Trophoblast cell (in vitro differentiated cells and primary cell): ENCODE measurements around the gene LRCOL1.

Experiments used
- DNase-seq, 2 donors: peaks; one replicate each; pipeline ENCODE4 v3.0.0-alpha.2; 2016
- H2AFZ ChIP-seq: 2 replicates; pipeline ENCODE4 v1.6.1; 2013; ENCODE audit warnings: low read length, moderate library complexity, mild to moderate bottlenecking; ENCODE audit not compliant: insufficient read depth, poor library complexity
- H2AK5ac ChIP-seq: 2 replicates; pipeline ENCODE4 v1.6.1; 2013; ENCODE audit warnings: mild to moderate bottlenecking, low read length
- H2BK120ac ChIP-seq: 2 replicates; pipeline ENCODE4 v1.6.1; 2013; ENCODE audit warnings: low read length, mild to moderate bottlenecking, moderate library complexity; ENCODE audit not compliant: insufficient read depth, poor library complexity
- H2BK12ac ChIP-seq: 2 replicates; pipeline ENCODE4 v1.6.1; 2013; ENCODE audit warnings: mild to moderate bottlenecking, low read length, moderate library complexity
- H2BK5ac ChIP-seq: 2 replicates; pipeline ENCODE4 v1.6.1; 2013; ENCODE audit warnings: low read length, low read depth, moderate library complexity, mild to moderate bottlenecking; ENCODE audit not compliant: poor library complexity
- H3K14ac ChIP-seq: 2 replicates; pipeline ENCODE4 v1.6.1; 2013; ENCODE audit warnings: mild to moderate bottlenecking, low read length
- H3K18ac ChIP-seq: 2 replicates; pipeline ENCODE4 v1.6.1; 2013; ENCODE audit warnings: mild to moderate bottlenecking, low read length
- H3K23ac ChIP-seq: 2 replicates; pipeline ENCODE4 v1.6.1; 2013; ENCODE audit warnings: low read length
- H3K27ac ChIP-seq: 2 replicates; pipeline ENCODE4 v1.5.1; 2013; ENCODE audit warnings: low read depth, mild to moderate bottlenecking, inconsistent platforms, low read length, moderate library complexity
- H3K27me3 ChIP-seq: 2 replicates; pipeline ENCODE4 v1.6.1; 2013; ENCODE audit warnings: inconsistent platforms, mild to moderate bottlenecking, low read length, moderate library complexity; ENCODE audit not compliant: insufficient read depth
- H3K36me3 ChIP-seq, 2 experiments: 1 replicate in 1 of 2; 2 replicates in 1 of 2; pipeline ENCODE4 v1.6.1; 2013; ENCODE audit warnings: low read length in 2 of 2, mild to moderate bottlenecking in 2 of 2, moderate library complexity in 1 of 2; ENCODE audit not compliant: insufficient read depth in 2 of 2, control insufficient read depth in 1 of 2
- H3K4ac ChIP-seq: 2 replicates; pipeline ENCODE4 v1.6.1; 2013; ENCODE audit warnings: low read depth, mild to moderate bottlenecking, low read length, moderate library complexity
- H3K4me1 ChIP-seq, 2 experiments: 1 replicate in 1 of 2; 2 replicates in 1 of 2; pipeline ENCODE4 v1.6.1; 2013; ENCODE audit warnings: low read length in 2 of 2, mild to moderate bottlenecking in 2 of 2, moderate library complexity in 1 of 2; ENCODE audit not compliant: insufficient read depth in 2 of 2, control insufficient read depth in 1 of 2
- H3K4me2 ChIP-seq: 2 replicates; pipeline ENCODE4 v1.6.1; 2013; ENCODE audit warnings: inconsistent platforms, mild to moderate bottlenecking, low read length, moderate library complexity
- H3K4me3 ChIP-seq: 2 replicates; pipeline ENCODE4 v1.5.1; 2013; ENCODE audit warnings: mild to moderate bottlenecking, low read depth, low read length, inconsistent platforms
- H3K79me1 ChIP-seq: one replicate; pipeline ENCODE4 v1.6.1; 2013; ENCODE audit warnings: low read length
- H3K79me2 ChIP-seq: 2 replicates; pipeline ENCODE4 v1.6.1; 2013; ENCODE audit warnings: low read length, mild to moderate bottlenecking; ENCODE audit not compliant: control insufficient read depth, insufficient read depth, poor library complexity
- H3K9ac ChIP-seq: 2 replicates; pipeline ENCODE4 v1.6.1; 2013; ENCODE audit warnings: mild to moderate bottlenecking, low read length
- H3K9me3 ChIP-seq: 2 replicates; pipeline ENCODE4 v1.6.1; 2013; ENCODE audit warnings: low read depth, mild to moderate bottlenecking, control low read depth, inconsistent platforms, low read length; ENCODE audit not compliant: insufficient read depth
- H4K12ac ChIP-seq: 2 replicates; pipeline ENCODE4 v1.6.1; 2013; ENCODE audit warnings: low read depth, mild to moderate bottlenecking, low read length, moderate library complexity
- H4K8ac ChIP-seq: 2 replicates; pipeline ENCODE4 v1.6.1; 2013; ENCODE audit warnings: low read depth, mild to moderate bottlenecking, low read length, moderate library complexity
- H4K91ac ChIP-seq: one replicate; pipeline ENCODE4 v1.6.1; 2013; ENCODE audit warnings: low read depth, mild to moderate bottlenecking, low read length, moderate library complexity
- WGBS: extraction: QIAGEN DNeasy Blood & Tissue Kit; methylation state at CpG from one replicate; pipeline ENCODE4 v1.1.7; 2013; ENCODE audit warnings: missing lambda C conversion rate; ENCODE audit not compliant: insufficient read length, insufficient coverage; ENCODE audit errors: extremely low coverage; 5-methylcytosine and 5-hydroxymethylcytosine counted together

LRCOL1 gene

DNA sequence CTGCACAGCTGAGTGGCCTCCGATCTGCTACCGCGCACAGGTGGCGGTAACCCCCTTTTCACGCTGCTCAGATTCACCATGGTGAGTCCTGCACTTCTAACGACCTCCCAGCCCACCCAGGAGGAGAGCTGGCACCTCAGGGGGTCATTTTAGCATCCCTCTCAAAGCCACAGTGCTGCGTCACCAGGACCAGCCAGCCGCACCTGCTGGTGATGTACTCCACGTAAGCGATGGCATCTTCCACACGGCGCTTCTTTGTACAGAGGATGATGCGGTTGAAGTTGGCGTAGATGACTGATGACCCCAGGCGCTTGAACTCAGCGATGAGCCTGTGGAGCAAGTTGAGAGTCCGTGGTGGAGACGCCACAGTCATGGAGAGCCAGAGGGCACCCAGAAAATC lies 27.4 kb upstream of the LRCOL1 start:
- Histone ChIP-seq H3K4me2 (no peak overlapping the region), H3K4ac (no peak overlapping the region), H3K4me1 (no peaks in the 10 kb centered on the region), H3K27me3 (no peaks in the 10 kb centered on the region), H2BK12ac (no peak overlapping the region), H4K12ac (no peak overlapping the region), H4K91ac (no peak overlapping the region), H3K4me3 (peak overlapping the region; percentile 46), H4K8ac (no peak overlapping the region), H3K36me3 (peaks cover 75 to 88% of the 10 kb centered on the region in 2 experiments), H2AK5ac (no peak overlapping the region), H3K23ac (no peak overlapping the region), H3K14ac (no peak overlapping the region), H3K9me3 (no peaks in the 10 kb centered on the region), H3K27ac (no peak overlapping the region), H2AFZ (no peak overlapping the region), H3K18ac (no peak overlapping the region), H2BK5ac (no peak overlapping the region), H3K79me1 (no peaks in the 10 kb centered on the region), H3K9ac (no peak overlapping the region), H2BK120ac (no peak overlapping the region), H3K79me2 (no peaks in the 10 kb centered on the region)
- DNase-seq, result no peak
- no CpG with 5 or more reads among the region's 18 CpGs for WGBS

- no peaks in the 10 kb centered on the region for H3K27me3 ChIP-seq
- H3K36me3 ChIP-seq, result peaks cover 73 to 88% of the 10 kb centered on the region in 2 experiments
- H2AK5ac ChIP-seq, result no peak overlapping the region
- H3K4me2 ChIP-seq, result no peak overlapping the region
- H3K79me1 ChIP-seq, result no peaks in the 10 kb centered on the region
- no peaks in the 10 kb centered on the region for H3K4me1 ChIP-seq
- H4K91ac ChIP-seq, result no peak overlapping the region
- H2BK120ac ChIP-seq, result no peak overlapping the region
- no peak overlapping the region for H4K12ac ChIP-seq
- H3K14ac ChIP-seq, result no peak overlapping the region
- H2AFZ ChIP-seq, result no peak overlapping the region
- H3K9ac ChIP-seq, result no peak overlapping the region
- H3K23ac ChIP-seq, result no peak overlapping the region
- no peak overlapping the region for H2BK12ac ChIP-seq
- no peak overlapping the region for H3K4me3 ChIP-seq
- no peak overlapping the region for H4K8ac ChIP-seq
- no peak overlapping the region for H3K18ac ChIP-seq
- no peak overlapping the region for H2BK5ac ChIP-seq
- no peaks in the 10 kb centered on the region for H3K79me2 ChIP-seq
- no peaks in the 10 kb centered on the region for H3K9me3 ChIP-seq
- no peak for DNase-seq
- WGBS, result no CpG with 5 or more reads among the region's 29 CpGs
- H3K27ac ChIP-seq, result no peak overlapping the region
- H3K4ac ChIP-seq, result no peak overlapping the region
Measured at GRCh38 chr12:132635076-132635955, 24.9 kb upstream of the LRCOL1 start.

DNA sequence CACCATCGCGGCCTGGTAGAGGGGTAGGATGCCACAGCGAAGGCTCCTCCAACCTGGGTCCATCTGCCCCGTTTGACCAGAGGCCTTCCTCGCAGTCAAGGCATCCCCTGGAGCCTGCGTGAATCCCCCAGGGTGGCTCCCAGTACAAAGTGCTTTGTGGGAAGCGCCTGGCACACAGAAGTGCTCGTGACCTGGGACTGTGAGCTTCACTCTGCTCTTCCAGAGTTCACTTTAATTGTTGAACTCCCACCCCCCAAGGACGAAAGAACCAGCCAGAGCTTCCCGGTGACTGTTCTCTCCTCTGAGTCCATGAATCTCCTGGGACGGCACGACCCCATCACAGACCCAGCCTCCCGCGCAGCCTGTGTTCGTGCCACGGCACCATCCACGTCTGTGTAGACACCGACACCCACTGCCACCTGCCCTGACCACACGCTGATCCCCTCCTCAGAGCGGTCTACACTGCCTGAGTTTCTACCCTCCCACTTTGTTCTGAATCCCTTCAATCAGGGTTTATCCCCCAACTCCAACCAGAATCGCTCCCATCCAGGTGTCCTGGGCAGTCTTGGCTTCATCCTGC lies 24.1 kb upstream of the LRCOL1 start:
- Histone ChIP-seq H3K4ac (no peak overlapping the region), H3K18ac (no peak overlapping the region)

GRCh38 chr12:132633901-132634300 lies 23.5 kb upstream of the LRCOL1 start:
- no peak for DNase-seq
- 100% methylated on average over 2 of the region's 10 CpGs for WGBS
- no peak overlapping the region for H3K14ac ChIP-seq
- H4K8ac ChIP-seq, result no peak overlapping the region
- H3K79me1 ChIP-seq, result no peaks in the 10 kb centered on the region
- no peak overlapping the region for H3K4me3 ChIP-seq
- no peak overlapping the region for H2BK12ac ChIP-seq
- peaks cover 71 to 91% of the 10 kb centered on the region in 2 experiments for H3K36me3 ChIP-seq
- no peak overlapping the region for H4K12ac ChIP-seq
- no peak overlapping the region for H2AK5ac ChIP-seq
- no peaks in the 10 kb centered on the region for H3K9me3 ChIP-seq
- H3K27me3 ChIP-seq, result no peaks in the 10 kb centered on the region
- no peaks in the 10 kb centered on the region for H3K79me2 ChIP-seq
- no peaks in the 10 kb centered on the region for H3K4me1 ChIP-seq
- no peak overlapping the region for H3K4ac ChIP-seq
- no peak overlapping the region for H3K4me2 ChIP-seq
- H2AFZ ChIP-seq, result no peak overlapping the region
- no peak overlapping the region for H3K23ac ChIP-seq
- no peak overlapping the region for H2BK120ac ChIP-seq
- H3K18ac ChIP-seq, result no peak overlapping the region
- H3K27ac ChIP-seq, result no peak overlapping the region
- no peak overlapping the region for H3K9ac ChIP-seq
- no peak overlapping the region for H4K91ac ChIP-seq
- no peak overlapping the region for H2BK5ac ChIP-seq

More for the DNA sequence above, 24.1 kb upstream of the LRCOL1 start:
- H2AK5ac ChIP-seq, result no peak overlapping the region
- no peak overlapping the region for H4K91ac ChIP-seq
- no peaks in the 10 kb centered on the region for H3K9me3 ChIP-seq
- H3K4me3 ChIP-seq, result no peak overlapping the region
- no peaks in the 10 kb centered on the region for H3K79me2 ChIP-seq
- H3K4me1 ChIP-seq, result no peaks in the 10 kb centered on the region
- H3K9ac ChIP-seq, result no peak overlapping the region
- H3K4me2 ChIP-seq, result no peak overlapping the region
- no peak for DNase-seq
- H3K23ac ChIP-seq, result no peak overlapping the region
- no peak overlapping the region for H3K14ac ChIP-seq
- H2AFZ ChIP-seq, result no peak overlapping the region
- H3K27me3 ChIP-seq, result no peaks in the 10 kb centered on the region
- no CpG with 5 or more reads among the region's 21 CpGs for WGBS
- H3K27ac ChIP-seq, result no peak overlapping the region
- H4K8ac ChIP-seq, result no peak overlapping the region
- no peak overlapping the region for H2BK5ac ChIP-seq
- H4K12ac ChIP-seq, result no peak overlapping the region
- H3K36me3 ChIP-seq, result peaks cover 70 to 91% of the 10 kb centered on the region in 2 experiments
- H2BK12ac ChIP-seq, result no peak overlapping the region
- no peak overlapping the region for H2BK120ac ChIP-seq
- no peaks in the 10 kb centered on the region for H3K79me1 ChIP-seq
